Measurements from ENCODE around the gene ADARB2. TPM values are rescaled to one million over a fixed set of nuclear protein-coding genes. Genes with fewer than 3 reads are reported as not detected.
"Not testable (repeated sequence)": the region's sequence is repeated elsewhere in the genome, so short reads cannot be mapped to it uniquely, and the experiment has no call there.

The ADARB2 gene
- total and polyA plus RNA-seq, 8 donors, result 0.34 to 24.7 (median 3.2) TPM

DNA sequence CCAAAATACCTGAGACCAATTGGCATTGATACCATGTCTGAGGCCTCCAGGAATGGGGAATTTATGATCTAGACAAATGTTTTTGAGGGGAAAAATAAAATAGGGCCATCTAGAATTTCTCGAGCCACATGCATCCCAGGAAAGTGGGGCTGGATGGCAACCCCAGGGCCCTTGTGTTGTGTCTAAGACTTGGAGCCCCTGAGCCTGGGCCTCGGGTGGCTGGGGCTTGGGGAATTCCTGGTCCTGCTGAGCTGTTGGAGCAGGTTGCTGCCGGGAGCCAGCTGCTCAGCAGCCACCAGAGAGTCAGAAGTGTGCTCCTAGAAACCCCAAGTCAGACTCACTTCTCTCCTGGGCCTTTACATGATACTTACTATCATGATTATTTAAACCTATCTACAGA, 508.2 kb downstream of the ADARB2 start:
- Histone ChIP-seq H3K27ac (no peak overlapping the region), H3K4me1 (no peaks in the 10 kb centered on the region), H3K27me3 (no peaks in the 10 kb centered on the region), H3K9me3 (no peaks in the 10 kb centered on the region), H3K4me3 (no peak overlapping the region), H3K36me3 (no peaks in the 10 kb centered on the region)
- WGBS, 2 donors, result 65 to 70% methylated on average over 3 of the region's 3 CpGs
- ATAC-seq, result no peak
- no peak for DNase-seq
- no peak for FAIRE-seq
- TF ChIP-seq CTCF (IDR thresholded peaks at IDR 0.05), result no peak
- intact Hi-C loops (cut with DNase I), result no loop called here

GRCh38 chr10:1228467-1228975, 508.8 kb downstream of the ADARB2 start:
- Histone ChIP-seq H3K4me3 (no peak overlapping the region), H3K4me1 (no peaks in the 10 kb centered on the region), H3K27me3 (no peaks in the 10 kb centered on the region), H3K27ac (no peak overlapping the region), H3K9me3 (no peaks in the 10 kb centered on the region), H3K36me3 (no peaks in the 10 kb centered on the region)
- WGBS, 2 donors, result 69 to 72% methylated on average over 14 of the region's 14 CpGs
- TF ChIP-seq CTCF (IDR thresholded peaks at IDR 0.05), result no peak
- intact Hi-C loops (cut with DNase I), result no loop called here
- DNase-seq (peak in 1 of 6 donors; percentile 31), ATAC-seq (no peak), FAIRE-seq (no peak)

GRCh38 chr10:1227510-1228402, 509.6 kb downstream of the ADARB2 start:
- no peak for FAIRE-seq
- no peak overlapping the region for H3K4me3 ChIP-seq
- WGBS, 2 donors, result 48 to 52% methylated on average over 9 of the region's 9 CpGs
- no peak for DNase-seq
- ATAC-seq, result no peak
- H3K27ac ChIP-seq, result no peak overlapping the region
- no peaks in the 10 kb centered on the region for H3K36me3 ChIP-seq
- no peaks in the 10 kb centered on the region for H3K9me3 ChIP-seq
- intact Hi-C loops (cut with DNase I), result no loop called here
- no peaks in the 10 kb centered on the region for H3K27me3 ChIP-seq
- H3K4me1 ChIP-seq, result no peaks in the 10 kb centered on the region
- TF ChIP-seq CTCF (IDR thresholded peaks at IDR 0.05), result no peak

- FAIRE-seq; ATAC-seq; H3K4me1 ChIP-seq; H3K4me3 ChIP-seq; intact Hi-C loops (cut with DNase I); H3K27ac ChIP-seq; H3K9me3 ChIP-seq; H3K27me3 ChIP-seq; DNase-seq; H3K36me3 ChIP-seq: not testable (repeated sequence)
- 27 to 34% methylated on average over 8 of the region's 8 CpGs for WGBS, 2 donors
These were observed 510.4 kb downstream of the ADARB2 start for GRCh38 chr10:1226907-1227306.

DNA sequence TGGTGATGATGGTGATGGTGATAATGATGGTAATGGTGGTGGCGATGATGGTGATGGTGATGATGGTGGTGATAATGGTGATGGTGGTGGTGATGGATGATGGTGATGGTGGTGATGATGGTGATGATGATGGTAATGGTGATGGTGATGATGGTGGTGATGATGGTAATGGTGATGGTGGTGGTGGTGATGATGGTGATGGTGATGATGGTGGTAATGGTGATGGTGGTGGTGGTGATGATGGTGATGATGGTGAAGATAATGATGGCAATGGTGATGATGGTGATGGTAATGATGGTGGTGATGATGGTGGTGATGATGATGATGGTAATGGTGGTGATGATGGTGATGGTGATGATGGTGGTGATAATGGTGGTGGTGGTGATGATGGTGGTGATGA, 517.5 kb downstream of the ADARB2 start:
- DNase-seq; ATAC-seq; H3K4me1 ChIP-seq; H3K36me3 ChIP-seq; H3K4me3 ChIP-seq; H3K27ac ChIP-seq; H3K9me3 ChIP-seq; H3K27me3 ChIP-seq; FAIRE-seq; intact Hi-C loops (cut with DNase I): not testable (repeated sequence)
- 0% methylated on average over 1 of the region's 1 CpG for WGBS, 2 donors

GRCh38 chr10:1217661-1218060, 519.7 kb downstream of the ADARB2 start:
- Histone ChIP-seq H3K36me3 (no peaks in the 10 kb centered on the region), H3K27me3 (no peaks in the 10 kb centered on the region), H3K4me3 (no peak overlapping the region), H3K4me1 (no peaks in the 10 kb centered on the region), H3K27ac (no peak overlapping the region), H3K9me3 (no peaks in the 10 kb centered on the region)
- DNase-seq (no peak), ATAC-seq (no peak), FAIRE-seq (no peak)
- TF ChIP-seq CTCF (IDR thresholded peaks at IDR 0.05), result no peak
- whole genome bisulfite sequencing, 2 donors, result 78 to 86% methylated on average over 9 of the region's 9 CpGs
- intact Hi-C loops (cut with DNase I), result no loop called here
